Hematopoietic multipotent progenitor cell treated with erythropoietin and hydrocortisone succinate and interleukin-3 and kit ligand, for 15 days (in vitro differentiated cells): Measurements from ENCODE around the gene SH3PXD2A.
"Not testable (repeated sequence)": the region's sequence is repeated elsewhere in the genome, so short reads cannot be mapped to it uniquely, and the experiment has no call there.

Experiments
- DNase-seq: peaks from one replicate; pipeline ENCODE4 v3.0.0-alpha.2; 2015; ENCODE audit warnings: low spot score

Gene SH3PXD2A

GRCh38 chr10:103747193-103747865, 108.0 kb downstream of the SH3PXD2A start:
- no peak for DNase-seq

- DNase-seq, result no peak
Measured at GRCh38 chr10:103746598-103746997, 108.8 kb downstream of the SH3PXD2A start.

- no peak for DNase-seq
Measured at GRCh38 chr10:103745341-103746247, 109.8 kb downstream of the SH3PXD2A start.

- DNase-seq, result no peak
Measured at GRCh38 chr10:103742824-103743223, 112.6 kb downstream of the SH3PXD2A start.

- no peak for DNase-seq
Measured at GRCh38 chr10:103740611-103741010, 114.8 kb downstream of the SH3PXD2A start.

GRCh38 chr10:103739039-103739764, 116.2 kb downstream of the SH3PXD2A start:
- no peak for DNase-seq

- no peak for DNase-seq
Measured at GRCh38 chr10:103737735-103738367, 117.5 kb downstream of the SH3PXD2A start.

- no peak for DNase-seq
Measured at GRCh38 chr10:103736763-103737162, 118.6 kb downstream of the SH3PXD2A start.

GRCh38 chr10:103736044-103736443, 119.3 kb downstream of the SH3PXD2A start:
- no peak for DNase-seq

GRCh38 chr10:103734731-103735130, 120.6 kb downstream of the SH3PXD2A start:
- no peak for DNase-seq

GRCh38 chr10:103733045-103733419, 122.3 kb downstream of the SH3PXD2A start:
- DNase-seq, result no peak

GRCh38 chr10:103732339-103733044, 122.9 kb downstream of the SH3PXD2A start:
- DNase-seq, result no peak

GRCh38 chr10:103731609-103732270, 123.6 kb downstream of the SH3PXD2A start:
- no peak for DNase-seq

GRCh38 chr10:103731026-103731425, 124.3 kb downstream of the SH3PXD2A start:
- not testable (repeated sequence) for DNase-seq

GRCh38 chr10:103729851-103730250, 125.5 kb downstream of the SH3PXD2A start:
- no peak for DNase-seq

- no peak for DNase-seq
Measured at GRCh38 chr10:103727991-103728689, 127.2 kb downstream of the SH3PXD2A start.

- DNase-seq, result no peak
Measured at GRCh38 chr10:103727546-103727963, 127.8 kb downstream of the SH3PXD2A start.

- DNase-seq, result no peak
Measured at GRCh38 chr10:103726637-103727036, 128.7 kb downstream of the SH3PXD2A start.

- DNase-seq, result no peak
Measured at GRCh38 chr10:103725242-103725641, 130.1 kb downstream of the SH3PXD2A start.

GRCh38 chr10:103724771-103725170, 130.6 kb downstream of the SH3PXD2A start:
- DNase-seq, result no peak
